ENCODE data around the gene FGD3.
A peak's percentile ranks its signal among the peaks of the same experiment; 100 is the strongest.

The FGD3 gene

GRCh38 chr9:93077811-93078210, 130.5 kb downstream of the FGD3 start:
- no peak for DNase-seq (ENCODE audit: low spot score)
- Histone ChIP-seq H3K27ac (no peak overlapping the region), H3K4me3 (no peak overlapping the region)
- no peak for TF ChIP-seq CTCF (IDR thresholded peaks at IDR 0.05)

GRCh38 chr9:93079371-93079770, 132.0 kb downstream of the FGD3 start:
- TF ChIP-seq CTCF (IDR thresholded peaks at IDR 0.05) = no peak
- Histone ChIP-seq H3K27ac (no peak overlapping the region), H3K4me3 (no peak overlapping the region)
- peak; percentile 57 for DNase-seq (ENCODE audit: low spot score)

- Histone ChIP-seq H3K27ac (no peak overlapping the region), H3K4me3 (no peak overlapping the region)
- no peak for TF ChIP-seq CTCF (IDR thresholded peaks at IDR 0.05)
- DNase-seq (ENCODE audit: low spot score) = peak; percentile 43
These were observed 133.1 kb downstream of the FGD3 start for GRCh38 chr9:93080406-93080805.

GRCh38 chr9:93081081-93081529, 133.8 kb downstream of the FGD3 start:
- no peak for TF ChIP-seq CTCF (IDR thresholded peaks at IDR 0.05)
- Histone ChIP-seq H3K4me3 (no peak overlapping the region), H3K27ac (no peak overlapping the region)
- DNase-seq (ENCODE audit: low spot score) = peak; percentile 55

GRCh38 chr9:93081931-93082330, 134.6 kb downstream of the FGD3 start:
- no peak for TF ChIP-seq CTCF (IDR thresholded peaks at IDR 0.05)
- no peak overlapping the region for H3K27ac ChIP-seq
- no peak for DNase-seq (ENCODE audit: low spot score)
- H3K4me3 ChIP-seq = no peak overlapping the region

- peak; percentile 40 for DNase-seq (ENCODE audit: low spot score)
- Histone ChIP-seq H3K27ac (no peak overlapping the region), H3K4me3 (no peak overlapping the region)
- no peak for TF ChIP-seq CTCF (IDR thresholded peaks at IDR 0.05)
These were observed 135.6 kb downstream of the FGD3 start for GRCh38 chr9:93082841-93083411.

- DNase-seq (ENCODE audit: low spot score) = peak; percentile 64
- no peak overlapping the region for H3K27ac ChIP-seq
- H3K4me3 ChIP-seq = no peak overlapping the region
- no peak for TF ChIP-seq CTCF (IDR thresholded peaks at IDR 0.05)
These were observed 136.5 kb downstream of the FGD3 start for GRCh38 chr9:93083592-93084470.

Measured in coronary artery (tissue), 2 donors.